NT2/D1 (cell line): ENCODE data around the gene GSTO1.

Experiments
- DNase-seq: peaks from one replicate; pipeline ENCODE4 v3.0.0-alpha.2; 2011; ENCODE audit warnings: low read depth, low spot score
- H3K27me3 ChIP-seq: 2 replicates; pipeline ENCODE4 v1.6.0; 2011; ENCODE audit warnings: mild to moderate bottlenecking; ENCODE audit not compliant: insufficient read length, insufficient read depth
- H3K36me3 ChIP-seq: 2 replicates; pipeline ENCODE4 v1.6.1; 2011; ENCODE audit warnings: mild to moderate bottlenecking, low read length, mixed read lengths; ENCODE audit not compliant: insufficient read depth, insufficient read length
- H3K4me1 ChIP-seq: 2 replicates; pipeline ENCODE4 v1.5.1; 2011; ENCODE audit not compliant: insufficient read depth, insufficient read length
- H3K4me3 ChIP-seq: 2 replicates; pipeline ENCODE4 v1.5.1; 2011; ENCODE audit warnings: low read depth; ENCODE audit not compliant: insufficient read length
- H3K9ac ChIP-seq: 2 replicates; pipeline ENCODE4 v1.6.0; 2011; ENCODE audit warnings: low read depth; ENCODE audit not compliant: insufficient read length
- H3K9me3 ChIP-seq: 2 replicates; pipeline ENCODE4 v1.5.1; 2011; ENCODE audit warnings: mild to moderate bottlenecking, low read length; ENCODE audit not compliant: insufficient read depth
- SUZ12 ChIP-seq: IDR thresholded peaks from 2 replicates; pipeline ENCODE4 v1.6.1; 2011; ENCODE audit not compliant: insufficient read length, insufficient read depth; ENCODE audit errors: extremely low read depth
- YY1 ChIP-seq: IDR thresholded peaks from 2 replicates; pipeline ENCODE4 v1.6.1; 2011; ENCODE audit not compliant: insufficient read length, insufficient read depth
- ZNF274 ChIP-seq: IDR thresholded peaks from 2 replicates; pipeline ENCODE4 v1.6.1; 2011; ENCODE audit warnings: mild to moderate bottlenecking, low read depth, low read length

GSTO1 gene

DNA sequence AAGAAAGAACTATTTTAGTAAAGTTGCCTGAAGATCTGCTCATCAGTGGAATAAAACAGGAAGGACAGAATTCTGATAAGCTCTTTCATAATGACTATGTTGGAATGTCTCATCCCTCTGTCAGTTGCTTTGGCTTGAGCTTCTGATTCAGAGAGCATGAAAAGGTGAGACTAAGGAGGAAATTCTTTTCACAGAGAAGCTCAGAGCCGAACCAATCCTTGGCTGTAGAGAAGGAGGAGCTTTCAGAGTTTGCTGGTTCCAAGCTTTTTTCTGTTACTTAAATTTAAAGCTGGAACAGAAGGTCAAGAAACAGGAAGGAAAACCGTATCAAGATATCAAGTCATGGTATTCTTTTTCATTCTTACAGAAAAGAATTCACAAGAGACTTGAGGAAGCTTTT lies 38.3 kb downstream of the GSTO1 start:
- TF ChIP-seq YY1 (no peak), SUZ12 (no peak), ZNF274 (no peak)
- DNase-seq: no peak
- Histone ChIP-seq H3K36me3 (no peaks in the 10 kb centered on the region), H3K9me3 (no peaks in the 10 kb centered on the region), H3K27me3 (no peaks in the 10 kb centered on the region), H3K4me1 (peaks cover 2% of the 10 kb centered on the region), H3K9ac (no peak overlapping the region), H3K4me3 (no peak overlapping the region)

GRCh38 chr10:104293781-104294321 lies 39.2 kb downstream of the GSTO1 start:
- no peak for DNase-seq
- peaks cover 2% of the 10 kb centered on the region for H3K4me1 ChIP-seq
- H3K4me3 ChIP-seq: no peak overlapping the region
- H3K9ac ChIP-seq: no peak overlapping the region
- H3K27me3 ChIP-seq: no peaks in the 10 kb centered on the region
- H3K36me3 ChIP-seq: no peaks in the 10 kb centered on the region
- TF ChIP-seq YY1: no peak
- TF ChIP-seq ZNF274: no peak
- TF ChIP-seq SUZ12: no peak
- H3K9me3 ChIP-seq: no peaks in the 10 kb centered on the region

- no peaks in the 10 kb centered on the region for H3K36me3 ChIP-seq
- DNase-seq: no peak
- H3K4me1 ChIP-seq: no peaks in the 10 kb centered on the region
- H3K9ac ChIP-seq: no peak overlapping the region
- H3K4me3 ChIP-seq: no peak overlapping the region
- no peaks in the 10 kb centered on the region for H3K9me3 ChIP-seq
- TF ChIP-seq SUZ12: no peak
- no peak for TF ChIP-seq ZNF274
- no peak for TF ChIP-seq YY1
- no peaks in the 10 kb centered on the region for H3K27me3 ChIP-seq
Observed at GRCh38 chr10:104296687-104297436, 42.2 kb downstream of the GSTO1 start.

DNA sequence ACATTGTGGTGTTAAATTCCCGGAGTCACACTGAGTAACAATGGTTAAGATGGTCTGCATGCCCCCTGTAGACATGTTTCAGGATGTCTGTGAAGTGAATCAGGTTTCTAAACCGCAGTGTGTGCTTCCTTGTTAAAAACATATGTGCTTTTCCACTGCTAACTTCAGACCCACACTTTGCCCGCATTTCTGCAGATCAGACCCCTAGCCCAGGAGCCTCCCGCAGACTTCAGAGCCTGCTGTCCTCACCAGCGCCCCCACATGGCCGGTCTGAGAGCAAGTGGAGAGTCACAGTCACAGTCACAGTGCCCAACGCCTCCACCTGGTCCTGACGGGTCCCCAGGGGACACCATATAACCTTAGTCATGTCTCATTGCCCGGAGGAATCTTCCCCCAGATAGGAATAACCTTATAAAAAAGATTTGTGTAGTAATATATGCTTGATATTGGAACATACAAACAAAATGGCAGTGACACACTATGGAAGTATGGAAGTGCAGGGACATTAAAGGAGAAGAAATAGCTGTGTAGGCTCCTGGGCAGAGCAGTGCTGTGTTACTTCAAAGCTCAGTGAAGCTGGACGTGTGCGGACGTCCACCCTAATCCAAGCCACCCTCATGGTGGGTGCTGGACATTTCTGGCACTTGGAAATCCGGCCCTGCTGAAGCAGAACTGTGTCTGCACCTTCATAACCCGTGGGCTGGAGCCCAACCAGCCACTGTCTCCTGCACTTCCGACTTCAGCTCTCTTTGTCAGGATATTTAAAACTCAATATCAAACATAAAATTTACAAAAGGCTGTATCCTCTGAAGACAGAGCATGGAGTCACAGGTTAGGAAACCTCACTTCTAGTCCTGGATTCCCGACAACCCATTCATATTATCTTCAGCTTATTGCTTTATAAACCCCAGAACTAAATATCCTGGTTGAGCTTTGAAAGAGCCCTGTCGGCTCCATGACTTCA lies 43.3 kb downstream of the GSTO1 start:
- DNase-seq: no peak
- Histone ChIP-seq H3K27me3 (no peaks in the 10 kb centered on the region), H3K9ac (no peak overlapping the region), H3K36me3 (no peaks in the 10 kb centered on the region), H3K9me3 (peaks cover 6% of the 10 kb centered on the region; the same call in 1 of the 2 replicates), H3K4me1 (no peaks in the 10 kb centered on the region), H3K4me3 (no peak overlapping the region)
- TF ChIP-seq ZNF274: no peak
- no peak for TF ChIP-seq YY1
- TF ChIP-seq SUZ12: no peak

GRCh38 chr10:104299031-104299904 lies 44.6 kb downstream of the GSTO1 start:
- H3K9me3 ChIP-seq: peaks cover 19% of the 10 kb centered on the region; the same call in 1 of the 2 replicates
- H3K9ac ChIP-seq: no peak overlapping the region
- H3K4me3 ChIP-seq: no peak overlapping the region
- TF ChIP-seq YY1 (no peak), SUZ12 (no peak), ZNF274 (no peak)
- no peaks in the 10 kb centered on the region for H3K27me3 ChIP-seq
- DNase-seq: no peak
- H3K36me3 ChIP-seq: no peaks in the 10 kb centered on the region
- no peaks in the 10 kb centered on the region for H3K4me1 ChIP-seq

DNA sequence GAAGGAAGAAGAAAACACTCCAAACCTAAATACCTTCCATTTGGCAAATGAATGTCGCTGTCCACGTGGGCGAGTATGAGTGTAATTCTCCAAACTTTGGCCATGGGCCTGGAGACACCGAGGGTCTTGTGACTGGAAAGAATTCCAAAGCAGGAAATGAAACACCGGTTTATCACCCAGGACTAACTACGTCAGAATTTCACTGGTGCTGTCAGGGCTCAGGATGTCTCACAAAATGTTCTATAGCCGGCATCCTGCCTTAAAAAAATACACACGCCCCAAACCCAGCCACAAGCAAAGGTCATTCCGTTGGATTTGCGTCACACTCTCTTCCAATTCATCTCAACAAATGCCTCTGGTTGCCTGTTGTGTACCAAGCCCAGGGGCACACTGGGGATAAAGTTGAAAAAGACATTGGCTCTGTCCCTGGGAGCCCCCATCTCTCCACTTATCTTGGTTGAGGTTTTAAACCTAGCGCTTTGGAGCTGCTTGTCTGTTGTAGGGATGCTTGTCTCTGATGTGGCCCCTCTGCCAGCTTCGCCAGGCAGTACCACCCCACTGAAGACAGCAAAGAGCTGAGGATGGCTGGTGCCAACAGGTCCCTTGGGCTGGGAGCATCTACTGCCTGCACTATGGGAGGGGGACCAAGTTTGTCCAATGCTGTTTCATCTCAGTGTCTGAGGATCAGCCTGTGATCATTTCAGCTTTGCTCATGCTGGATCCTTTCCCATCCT lies 45.5 kb downstream of the GSTO1 start:
- H3K9ac ChIP-seq: no peak overlapping the region
- no peak for TF ChIP-seq SUZ12
- no peak for TF ChIP-seq ZNF274
- no peak for TF ChIP-seq YY1

More for the DNA sequence above, 45.5 kb downstream of the GSTO1 start:
- Histone ChIP-seq H3K4me3 (no peak overlapping the region), H3K9me3 (peaks cover 27% of the 10 kb centered on the region; the same call in 1 of the 2 replicates), H3K4me1 (no peaks in the 10 kb centered on the region), H3K36me3 (no peaks in the 10 kb centered on the region), H3K27me3 (no peaks in the 10 kb centered on the region)
- DNase-seq: no peak
